OCI-LY7 (cell line): ENCODE results near the gene PURB. TPM values are rescaled to one million over a fixed set of nuclear protein-coding genes. Genes with fewer than 3 reads are reported as not detected.
A peak's percentile ranks its signal among the peaks of the same experiment; 100 is the strongest.

Experiments
- BruUV-seq: library from RNA; stranded (reverse); fragments of 400-500 nt; replicated peaks from 2 replicates; lab custom pipeline; 2021; lab: Mats Ljungman, UMichigan
- CTCF ChIA-PET: fragments of 300-600 bp; sonication (Branson Sonifier 250); formaldehyde crosslinking; loops from one replicate; lab custom pipeline; 2022; ENCODE audit warnings: antibody characterized with exemption; ENCODE audit not compliant: unreplicated experiment; lab: Charles Lee
- POLR2A ChIA-PET: fragments of 300-600 bp; sonication (Branson Sonifier 250); formaldehyde crosslinking; loops from one replicate; lab custom pipeline; 2022; ENCODE audit warnings: antibody characterized with exemption; lab: Charles Lee
- DNase-seq: peaks from one replicate; pipeline ENCODE4 v3.0.0-alpha.2; 2015; ENCODE audit warnings: low spot score
- H2AFZ ChIP-seq: fragments of 200-600 bp; sonication (generic), shearing (Covaris generic); 2 replicates; pipeline ENCODE4 v1.6.1; 2014; ENCODE audit warnings: mild to moderate bottlenecking, antibody characterized with exemption, low read length, moderate library complexity
- H3K27ac ChIP-seq: fragments of 200-600 bp; sonication (generic); 2 replicates; pipeline ENCODE4 v1.5.1; 2014; ENCODE audit warnings: mixed run types, low read depth, mild to moderate bottlenecking, moderate library complexity, low read length, inconsistent platforms; ENCODE audit not compliant: poor library complexity, severe bottlenecking
- H3K36me3 ChIP-seq: fragments of 200-600 bp; sonication (generic); 2 replicates; pipeline ENCODE4 v1.6.1; 2014; ENCODE audit warnings: mild to moderate bottlenecking, antibody characterized with exemption, low read length, moderate library complexity, mixed read lengths; ENCODE audit not compliant: insufficient read depth
- H3K4me1 ChIP-seq: fragments of 200-600 bp; sonication (generic); 2 replicates; pipeline ENCODE4 v1.5.1; 2014; ENCODE audit warnings: mild to moderate bottlenecking, low read length; ENCODE audit not compliant: insufficient read depth, poor library complexity, severe bottlenecking
- H3K4me2 ChIP-seq: fragments of 200-600 bp; sonication (generic); 2 replicates; pipeline ENCODE4 v1.6.1; 2014; ENCODE audit warnings: mild to moderate bottlenecking, low read length
- H3K4me3 ChIP-seq: fragments of 200-600 bp; sonication (generic); 2 replicates; pipeline ENCODE4 v1.5.1; 2014; ENCODE audit warnings: mild to moderate bottlenecking, low read depth, low read length; ENCODE audit not compliant: poor library complexity, severe bottlenecking
- H3K79me2 ChIP-seq: fragments of 200-600 bp; sonication (generic); 2 replicates; pipeline ENCODE4 v1.6.1; 2016; ENCODE audit warnings: low read depth, mild to moderate bottlenecking, low read length, moderate library complexity, mixed read lengths; ENCODE audit not compliant: insufficient read depth
- H3K9me2 ChIP-seq: fragments of 200-600 bp; sonication (generic); 2 replicates; pipeline ENCODE4 v1.6.1; 2016; ENCODE audit warnings: mild to moderate bottlenecking, low read length, mixed read lengths; ENCODE audit not compliant: insufficient read depth
- H3K9me3 ChIP-seq: fragments of 200-600 bp; sonication (generic); 2 replicates; pipeline ENCODE4 v1.6.1; 2014; ENCODE audit warnings: mild to moderate bottlenecking, mixed run types, low read length, mixed read lengths
- H4K20me1 ChIP-seq: fragments of 200-600 bp; sonication (generic); 2 replicates; pipeline ENCODE4 v1.6.1; 2014; ENCODE audit warnings: mild to moderate bottlenecking, antibody characterized with exemption, low read length, moderate library complexity, mixed read lengths; ENCODE audit not compliant: insufficient read depth
- CTCF ChIP-seq: fragments of 200-600 bp; sonication (generic); conservative IDR thresholded peaks from 2 replicates; pipeline ENCODE4 v1.5.1; 2014; ENCODE audit warnings: mild to moderate bottlenecking, antibody characterized with exemption, low read length, moderate library complexity, mixed read lengths
- EZH2phosphoT487 ChIP-seq: fragments of 200-600 bp; sonication (generic); IDR thresholded peaks from 2 replicates; pipeline ENCODE4 v1.6.1; 2018; ENCODE audit warnings: low read depth, borderline replicate concordance, mild to moderate bottlenecking, mixed run types, antibody characterized with exemption, low read length, moderate library complexity, mixed read lengths
- intact Hi-C: fragments of 100-400 bp; cut with micrococcal nuclease; formaldehyde crosslinking; loops from one replicate; pipeline ENCODE4 v1.10.0; 2022; ENCODE audit not compliant: unreplicated experiment
- total RNA-seq, 2 experiments: library from RNA; depleted of rRNA in 1 of 2; stranded (reverse); fragments of >200 nt in 1 of 2; shearing (Covaris generic) in 1 of 2; gene quantifications; 2 replicates each; pipeline ENCODE4 v1.2.3, GENCODE V29; 2014 to 2022

The PURB gene
- total RNA-seq, 2 experiments from 2014 or later = 15.2 to 22.7 TPM

DNA sequence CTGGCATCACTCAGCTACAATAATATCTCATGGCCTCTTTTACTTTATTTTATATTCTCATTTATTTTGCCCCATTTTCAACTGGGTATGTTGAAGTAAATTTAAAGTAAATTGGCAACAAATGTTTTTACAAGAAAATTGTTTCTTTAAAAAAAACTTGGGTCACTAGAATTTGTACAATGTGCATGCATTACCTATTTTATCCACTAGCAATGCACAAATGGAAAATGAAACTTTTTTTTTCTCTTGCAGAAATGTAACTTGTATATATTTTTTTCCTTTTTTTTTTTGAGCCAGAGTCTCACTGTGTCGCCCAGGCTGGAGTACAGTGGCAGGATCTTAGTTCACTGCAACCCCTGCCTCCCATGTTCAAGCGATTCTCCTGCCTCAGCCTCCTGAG, 27.2 kb downstream of the PURB start:
- no TSS peak for BruUV-seq
- Histone ChIP-seq H4K20me1 (no peaks in the 10 kb centered on the region), H3K9me2 (no peaks in the 10 kb centered on the region), H3K79me2 (no peaks in the 10 kb centered on the region), H3K27ac (no peak overlapping the region), H2AFZ (no peak overlapping the region), H3K9me3 (no peaks in the 10 kb centered on the region), H3K36me3 (no peaks in the 10 kb centered on the region), H3K4me3 (no peak overlapping the region), H3K4me1 (peaks cover 3% of the 10 kb centered on the region), H3K4me2 (no peak overlapping the region)
- intact Hi-C loops = loop anchor here (10.0 kb wide), 1 partner anchor 277 kb away; no protein-coding TSS in a partner anchor
- ChIA-PET POLR2A (interaction anchor here (0.9 to 1.9 kb wide), 4 partner anchors 9 to 55 kb away, joined by 3 to 7 read pairs (median 5); no protein-coding TSS in a partner anchor), CTCF (interaction anchor here (1.2 to 1.3 kb wide), 2 partner anchors 24 to 62 kb away, joined by 3 to 4 read pairs; no protein-coding TSS in a partner anchor)
- DNase-seq = peak; percentile 31
- TF ChIP-seq EZH2phosphoT487 (no peak), CTCF (peak; percentile 55)

DNA sequence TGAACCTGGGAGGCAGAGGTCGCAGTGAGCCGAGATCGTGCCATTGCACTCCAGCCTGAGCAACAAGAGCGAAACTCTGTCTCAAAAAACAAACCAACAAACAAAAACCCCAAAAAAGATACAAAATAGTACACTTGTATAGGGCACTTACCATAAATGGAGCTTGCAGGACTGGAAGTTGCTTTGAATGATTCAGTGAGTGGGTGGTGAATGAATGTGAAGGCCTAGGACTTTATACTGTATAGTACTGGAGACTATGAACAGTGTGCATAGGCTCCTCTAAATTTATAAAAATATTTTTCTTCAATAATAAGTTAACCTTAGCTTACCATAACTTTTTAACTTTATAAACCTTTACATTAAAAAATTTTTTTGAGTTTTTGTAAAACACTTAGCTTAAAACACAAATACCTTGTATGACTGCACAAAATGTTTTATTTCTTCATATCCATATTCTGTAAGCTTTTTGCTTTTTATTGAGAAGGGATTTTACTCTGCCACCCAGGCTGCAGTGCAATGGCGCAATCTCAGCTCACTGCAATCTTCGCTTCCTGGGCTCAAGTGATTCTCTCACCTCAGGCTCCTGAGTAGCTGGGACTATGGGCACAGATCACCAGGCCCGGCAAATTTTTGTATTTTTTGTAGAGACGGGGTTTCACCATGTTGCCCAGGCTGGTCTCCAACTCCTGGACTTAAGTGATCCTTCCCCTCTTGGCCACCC, 30.5 kb downstream of the PURB start:
- peaks cover 8% of the 10 kb centered on the region for H3K4me1 ChIP-seq
- H3K9me2 ChIP-seq = no peaks in the 10 kb centered on the region
- H3K27ac ChIP-seq = no peak overlapping the region
- ChIA-PET CTCF (no interaction called here), POLR2A (interaction anchor here (0.7 to 1.3 kb wide), 3 partner anchors 26 to 28 kb away, joined by 3 to 7 read pairs (median 4); no protein-coding TSS in a partner anchor)
- no TSS peak for BruUV-seq
- H3K36me3 ChIP-seq = no peaks in the 10 kb centered on the region
- no peaks in the 10 kb centered on the region for H4K20me1 ChIP-seq
- H2AFZ ChIP-seq = no peak overlapping the region
- H3K4me3 ChIP-seq = no peak overlapping the region
- H3K4me2 ChIP-seq = no peak overlapping the region
- TF ChIP-seq CTCF (no peak), EZH2phosphoT487 (no peak)
- no peaks in the 10 kb centered on the region for H3K9me3 ChIP-seq
- no peak for DNase-seq
- H3K79me2 ChIP-seq = 0 out of 2 replicates have a peak, but pooled peaks cover 3% of the 10 kb centered on the region
- intact Hi-C loops = loop anchor here (10.0 kb wide), 1 partner anchor 280 kb away; no protein-coding TSS in a partner anchor

DNA sequence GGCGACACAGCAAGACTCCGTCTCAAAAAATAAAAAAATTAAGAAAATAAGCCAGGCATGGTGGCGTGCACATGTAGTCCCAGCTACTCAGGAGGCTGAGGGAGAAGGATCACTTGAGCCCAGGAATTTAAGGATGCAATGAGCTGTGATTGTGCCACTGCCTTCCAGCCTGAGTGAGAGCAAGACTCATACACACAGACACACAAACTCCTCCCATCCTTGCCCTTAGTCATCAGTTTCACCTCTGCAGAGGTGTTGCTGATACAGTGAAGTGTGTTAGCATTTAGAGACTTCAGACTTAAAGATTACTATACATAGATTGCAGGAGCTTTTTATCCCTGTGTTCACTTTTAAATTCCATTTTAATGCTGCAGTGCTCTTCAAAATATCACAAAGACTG, 31.9 kb downstream of the PURB start:
- peaks cover 17% of the 10 kb centered on the region for H3K4me1 ChIP-seq
- CTCF ChIA-PET = no interaction called here

More for the DNA sequence above, 31.9 kb downstream of the PURB start:
- no TSS peak for BruUV-seq
- no peak overlapping the region for H3K27ac ChIP-seq
- H2AFZ ChIP-seq = no peak overlapping the region
- no peaks in the 10 kb centered on the region for H3K36me3 ChIP-seq
- no peak overlapping the region for H3K4me2 ChIP-seq
- H3K9me2 ChIP-seq = no peaks in the 10 kb centered on the region
- no peak overlapping the region for H3K4me3 ChIP-seq
- H4K20me1 ChIP-seq = no peaks in the 10 kb centered on the region
- POLR2A ChIA-PET = interaction anchor here (0.7 kb wide), 1 partner anchor 260 kb away, joined by 3 read pairs; no protein-coding TSS in a partner anchor
- no peak for DNase-seq
- peaks cover 12% of the 10 kb centered on the region; the same call in 1 of the 2 replicates for H3K79me2 ChIP-seq
- no peak for TF ChIP-seq EZH2phosphoT487
- TF ChIP-seq CTCF = no peak
- H3K9me3 ChIP-seq = no peaks in the 10 kb centered on the region
- intact Hi-C loops = loop anchor here (10.0 kb wide), 1 partner anchor 281 kb away; no protein-coding TSS in a partner anchor
